ENCODE measurements around the gene CAMK1D.

Gene CAMK1D

DNA sequence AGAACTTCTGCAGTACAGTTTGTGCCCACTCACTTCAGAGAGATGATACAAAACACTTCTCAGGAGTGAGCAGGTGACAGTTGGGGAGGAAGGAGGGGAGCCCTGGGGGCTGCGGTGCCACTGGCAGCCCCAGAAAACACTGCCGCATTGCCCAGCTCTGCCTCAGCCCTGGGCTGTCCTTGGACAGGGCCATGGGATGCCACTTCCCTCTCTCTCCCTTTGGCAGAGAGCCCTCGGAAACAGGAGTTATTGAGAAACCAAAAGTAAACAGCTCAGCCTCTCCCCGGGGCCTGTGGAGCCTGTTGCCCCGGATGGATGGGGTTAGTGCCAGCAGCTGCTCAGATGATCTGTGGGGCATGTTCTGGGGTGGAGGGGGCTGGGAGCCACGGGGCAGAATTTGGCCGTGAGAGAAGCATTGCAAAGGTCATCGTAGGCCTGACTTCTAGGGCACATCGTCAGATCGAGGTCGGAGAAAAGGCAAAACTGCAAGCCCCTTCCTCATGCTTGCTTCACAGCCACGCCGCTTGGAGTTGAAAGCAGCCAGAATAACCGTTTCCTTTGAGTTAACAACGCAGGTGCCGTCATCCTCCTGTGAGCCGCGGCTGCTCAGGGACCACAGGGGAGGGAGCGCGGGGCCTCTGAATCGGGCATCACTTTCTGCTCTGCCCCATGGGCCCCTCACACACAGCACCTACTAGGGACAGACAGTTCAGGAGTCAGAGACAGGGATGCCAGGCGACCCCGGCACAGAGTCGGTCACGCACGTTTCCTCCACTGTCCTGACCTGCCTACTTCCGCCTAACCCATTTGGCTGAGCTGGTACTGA is 256.4 kb downstream of the CAMK1D start:
- no peaks in the 10 kb centered on the region for H3K36me3 ChIP-seq
- H3K27ac ChIP-seq: no peak overlapping the region
- H3K4me3 ChIP-seq (ENCODE audit: low read depth, low read length): no peak overlapping the region
- TF ChIP-seq, protein P1, sequence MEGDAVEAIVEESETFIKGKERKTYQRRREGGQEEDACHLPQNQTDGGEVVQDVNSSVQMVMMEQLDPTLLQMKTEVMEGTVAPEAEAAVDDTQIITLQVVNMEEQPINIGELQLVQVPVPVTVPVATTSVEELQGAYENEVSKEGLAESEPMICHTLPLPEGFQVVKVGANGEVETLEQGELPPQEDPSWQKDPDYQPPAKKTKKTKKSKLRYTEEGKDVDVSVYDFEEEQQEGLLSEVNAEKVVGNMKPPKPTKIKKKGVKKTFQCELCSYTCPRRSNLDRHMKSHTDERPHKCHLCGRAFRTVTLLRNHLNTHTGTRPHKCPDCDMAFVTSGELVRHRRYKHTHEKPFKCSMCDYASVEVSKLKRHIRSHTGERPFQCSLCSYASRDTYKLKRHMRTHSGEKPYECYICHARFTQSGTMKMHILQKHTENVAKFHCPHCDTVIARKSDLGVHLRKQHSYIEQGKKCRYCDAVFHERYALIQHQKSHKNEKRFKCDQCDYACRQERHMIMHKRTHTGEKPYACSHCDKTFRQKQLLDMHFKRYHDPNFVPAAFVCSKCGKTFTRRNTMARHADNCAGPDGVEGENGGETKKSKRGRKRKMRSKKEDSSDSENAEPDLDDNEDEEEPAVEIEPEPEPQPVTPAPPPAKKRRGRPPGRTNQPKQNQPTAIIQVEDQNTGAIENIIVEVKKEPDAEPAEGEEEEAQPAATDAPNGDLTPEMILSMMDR (IDR thresholded peaks at IDR 0.05; ENCODE audit: low read depth, low read length): no peak
- DNase-seq: no peak
- H3K27me3 ChIP-seq (ENCODE audit: insufficient read depth, low read depth, severe bottlenecking): no peaks in the 10 kb centered on the region
- H3K9me3 ChIP-seq (ENCODE audit: severe bottlenecking): no peaks in the 10 kb centered on the region

DNA sequence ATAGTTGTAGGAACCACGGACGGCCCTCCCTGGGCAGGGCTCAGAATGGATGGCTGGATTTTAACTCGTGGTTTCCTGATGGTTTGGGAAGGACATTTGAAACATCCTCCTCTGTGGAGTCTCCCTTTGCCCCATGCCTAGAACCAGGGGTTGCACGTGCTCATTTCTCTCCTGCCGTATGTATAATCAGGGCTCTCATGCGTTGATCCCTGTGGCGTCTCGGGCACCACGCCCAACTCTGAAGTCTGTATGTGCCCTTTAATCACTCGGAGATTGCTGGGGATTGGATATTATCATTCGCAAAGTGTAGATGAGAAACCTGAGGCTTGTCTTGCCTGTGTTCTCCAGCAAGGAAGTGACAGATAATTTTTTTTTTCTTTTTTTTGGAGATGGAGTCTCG is 257.1 kb downstream of the CAMK1D start:
- H3K27ac ChIP-seq: no peak overlapping the region
- H3K36me3 ChIP-seq: no peaks in the 10 kb centered on the region
- no peaks in the 10 kb centered on the region for H3K27me3 ChIP-seq (ENCODE audit: insufficient read depth, low read depth, severe bottlenecking)
- H3K4me3 ChIP-seq (ENCODE audit: low read depth, low read length): no peak overlapping the region
- TF ChIP-seq, protein P1 (IDR thresholded peaks at IDR 0.05; ENCODE audit: low read depth, low read length): no peak
- no peaks in the 10 kb centered on the region for H3K9me3 ChIP-seq (ENCODE audit: severe bottlenecking)
- DNase-seq: no peak

DNA sequence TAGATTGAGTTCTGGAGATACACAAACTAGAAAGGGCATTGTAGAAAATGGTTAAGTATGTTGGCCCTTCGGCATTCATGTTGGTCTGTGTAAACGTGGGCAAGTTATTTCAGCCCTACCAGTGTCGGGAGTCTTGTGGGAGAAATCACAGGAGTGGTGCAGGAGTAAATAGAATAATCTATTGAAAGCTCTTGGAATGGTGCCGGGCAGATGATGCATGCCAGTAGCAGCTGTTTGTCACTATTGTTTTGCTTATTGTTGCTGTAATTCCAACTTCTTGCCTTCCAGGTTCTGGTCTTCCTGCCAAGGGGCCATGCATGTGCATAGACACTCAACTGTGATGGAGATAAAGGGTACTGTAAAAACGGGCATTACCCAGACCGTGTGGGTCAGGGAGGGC is 259.4 kb downstream of the CAMK1D start:
- no peaks in the 10 kb centered on the region for H3K9me3 ChIP-seq (ENCODE audit: severe bottlenecking)
- DNase-seq: no peak
- no peaks in the 10 kb centered on the region for H3K36me3 ChIP-seq
- no peak overlapping the region for H3K4me3 ChIP-seq (ENCODE audit: low read depth, low read length)
- no peak overlapping the region for H3K27ac ChIP-seq
- H3K27me3 ChIP-seq (ENCODE audit: insufficient read depth, low read depth, severe bottlenecking): no peaks in the 10 kb centered on the region
- TF ChIP-seq, protein P1 (IDR thresholded peaks at IDR 0.05; ENCODE audit: low read depth, low read length): no peak

DNA sequence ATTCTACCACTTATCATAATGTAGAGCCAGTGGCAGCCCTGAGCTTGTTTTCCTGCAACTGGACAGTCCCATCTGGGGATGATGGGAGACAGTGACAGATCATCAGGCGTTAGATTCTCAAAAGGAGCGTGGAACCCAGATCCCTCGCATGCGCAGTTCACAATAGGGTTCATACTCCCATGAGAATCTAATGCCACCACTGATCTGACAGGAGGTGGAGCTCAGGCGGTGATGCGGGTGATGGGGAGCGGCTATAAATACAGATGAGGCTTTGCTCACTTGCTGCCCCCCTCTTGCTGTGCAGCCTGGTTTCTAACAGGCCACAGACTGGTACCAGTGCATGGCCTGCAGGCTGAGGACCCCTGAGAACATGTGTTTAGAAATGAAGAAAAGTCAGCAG is 260.1 kb downstream of the CAMK1D start:
- Histone ChIP-seq H3K27ac (no peak overlapping the region), H3K36me3 (no peaks in the 10 kb centered on the region), H3K9me3 (ENCODE audit: severe bottlenecking) (no peaks in the 10 kb centered on the region), H3K4me3 (ENCODE audit: low read depth, low read length) (no peak overlapping the region), H3K27me3 (ENCODE audit: insufficient read depth, low read depth, severe bottlenecking) (no peaks in the 10 kb centered on the region)
- no peak for DNase-seq
- TF ChIP-seq, protein P1 (IDR thresholded peaks at IDR 0.05; ENCODE audit: low read depth, low read length): no peak

DNA sequence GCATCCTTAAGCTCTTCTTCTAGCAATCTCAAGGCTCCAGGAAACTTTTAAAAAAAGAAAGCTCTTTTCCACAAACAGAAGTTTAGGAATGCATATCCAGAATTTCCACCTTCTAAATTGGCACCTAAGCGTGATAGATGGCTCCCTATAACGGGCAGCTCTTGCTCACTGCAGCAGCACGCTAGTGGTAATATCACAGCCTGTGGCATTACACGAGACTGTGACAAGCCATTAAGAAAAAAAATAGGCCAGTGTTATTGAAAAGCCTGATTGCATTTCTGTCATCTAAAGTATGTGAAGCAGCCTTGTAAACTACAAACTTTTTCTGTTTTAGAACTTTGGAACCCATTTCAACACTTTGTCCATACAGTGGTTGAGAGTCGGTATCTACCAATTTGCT is 263.8 kb downstream of the CAMK1D start:
- TF ChIP-seq, protein P1 (IDR thresholded peaks at IDR 0.05; ENCODE audit: low read depth, low read length): no peak
- no peak for DNase-seq
- no peaks in the 10 kb centered on the region for H3K9me3 ChIP-seq (ENCODE audit: severe bottlenecking)

More for the DNA sequence above, 263.8 kb downstream of the CAMK1D start:
- Histone ChIP-seq H3K36me3 (no peaks in the 10 kb centered on the region), H3K27me3 (ENCODE audit: insufficient read depth, low read depth, severe bottlenecking) (no peaks in the 10 kb centered on the region), H3K27ac (no peak overlapping the region), H3K4me3 (ENCODE audit: low read depth, low read length) (no peak overlapping the region)

All from WERI-Rb-1 (cell line).